NK-92 (cell line): Measurements from ENCODE around the gene TNKS2.

Source experiments
- DNase-seq: peaks from one replicate; lab custom pipeline; 2025; ENCODE audit not compliant: unreplicated experiment; lab: John Stamatoyannopoulos, UW

TNKS2 gene

GRCh38 chr10:91908337-91909116 lies 110.3 kb downstream of the TNKS2 start:
- DNase-seq, result no peak

- no peak for DNase-seq
Measured at GRCh38 chr10:91909117-91909677, 111.0 kb downstream of the TNKS2 start, which contains the start of gene FGFBP3. Gene FGFBP3, minus strand, starts transcription at chr10:91909486. Its CDS starts 517 bp downstream, at chr10:91908969.

- no peak for DNase-seq
Measured at GRCh38 chr10:91910467-91910866, 112.2 kb downstream of the TNKS2 start.
